Spinal cord (tissue), 10 donors: ENCODE data around the gene RHOC. TPM values are rescaled to one million over a fixed set of nuclear protein-coding genes. Genes with fewer than 3 reads are reported as not detected.
A peak's percentile ranks its signal among the peaks of the same experiment; 100 is the strongest.
"Not testable (repeated sequence)": the region's sequence is repeated elsewhere in the genome, so short reads cannot be mapped to it uniquely, and the experiment has no call there.

Experiments used
- DNase-seq, 6 donors: peaks; one replicate each; pipeline versions ENCODE4 v3.0.0 to v3.0.0-alpha.2; 2013 to 2015; ENCODE audit warnings: low spot score in 6 of 6, low read depth in 4 of 6
- H3K27ac ChIP-seq: one replicate; pipeline ENCODE4 v1.5.1; 2013; ENCODE audit warnings: low read depth, low read length, control low read depth
- H3K27me3 ChIP-seq: one replicate; pipeline ENCODE4 v1.6.1; 2013; ENCODE audit warnings: low read length; ENCODE audit not compliant: control insufficient read depth, insufficient read depth
- H3K36me3 ChIP-seq: one replicate; pipeline ENCODE4 v1.6.1; 2013; ENCODE audit warnings: low read length; ENCODE audit not compliant: control insufficient read depth, insufficient read depth
- H3K4me1 ChIP-seq: one replicate; pipeline ENCODE4 v1.6.1; 2013; ENCODE audit warnings: low read length; ENCODE audit not compliant: control insufficient read depth, insufficient read depth
- H3K4me3 ChIP-seq: one replicate; pipeline ENCODE4 v1.5.1; 2013; ENCODE audit warnings: low read depth, low read length, control low read depth
- H3K9me3 ChIP-seq: one replicate; pipeline ENCODE4 v1.6.1; 2013; ENCODE audit warnings: low read length; ENCODE audit not compliant: control insufficient read depth, insufficient read depth
- WGBS: methylation state at CpG from one replicate; pipeline ENCODE4 v1.1.5; 2013; ENCODE audit warnings: missing lambda C conversion rate; ENCODE audit not compliant: insufficient coverage; 5-methylcytosine and 5-hydroxymethylcytosine counted together
- polyA plus RNA-seq, 2 donors: library from polyadenylated mRNA; unstranded; fragments of 120-200 nt; gene quantifications; one replicate each; pipeline ENCODE4 v1.2.1, GENCODE V29; 2013; ENCODE audit not compliant: insufficient read length in 2 of 2
- total RNA-seq, 2 donors: library from RNA; depleted of rRNA in 1 of 2; stranded (reverse); fragments of 120-200 nt in 1 of 2; fragments of >200 nt in 1 of 2; gene quantifications; one replicate each; pipeline versions ENCODE4 v1.2.3 to v1.2.4, GENCODE V29; 2013 to 2014
- donor health status: healthy.

Gene RHOC
- total and polyA plus RNA-seq, 4 donors: 96.7 to 282 (median 223) TPM

DNA sequence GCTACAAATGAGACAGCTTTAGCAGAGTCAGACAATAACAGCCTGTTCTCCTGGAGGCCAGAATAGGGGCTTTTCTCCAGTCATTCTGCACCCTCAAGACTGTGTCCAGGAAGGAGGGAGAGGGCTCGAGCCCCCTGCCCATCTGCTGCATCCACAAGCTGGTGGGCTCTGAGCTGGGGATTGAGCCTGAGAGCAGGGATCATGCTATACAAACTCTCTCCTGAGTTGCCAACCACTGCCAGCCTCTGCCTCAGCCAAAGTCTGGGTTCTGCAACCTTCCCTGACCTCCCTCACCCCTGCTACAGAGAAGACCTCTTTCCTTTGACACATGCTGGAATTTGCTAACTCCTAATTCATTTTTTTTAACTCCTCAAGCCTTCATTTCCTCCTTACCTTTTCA is 23.0 kb upstream of the RHOC start:
- Histone ChIP-seq H3K4me3 (no peak overlapping the region), H3K36me3 (no peaks in the 10 kb centered on the region), H3K27ac (no peak overlapping the region), H3K4me1 (no peaks in the 10 kb centered on the region), H3K9me3 (no peaks in the 10 kb centered on the region), H3K27me3 (no peaks in the 10 kb centered on the region)
- no peak for DNase-seq
- WGBS: no CpG with 5 or more reads among the region's 1 CpG

DNA sequence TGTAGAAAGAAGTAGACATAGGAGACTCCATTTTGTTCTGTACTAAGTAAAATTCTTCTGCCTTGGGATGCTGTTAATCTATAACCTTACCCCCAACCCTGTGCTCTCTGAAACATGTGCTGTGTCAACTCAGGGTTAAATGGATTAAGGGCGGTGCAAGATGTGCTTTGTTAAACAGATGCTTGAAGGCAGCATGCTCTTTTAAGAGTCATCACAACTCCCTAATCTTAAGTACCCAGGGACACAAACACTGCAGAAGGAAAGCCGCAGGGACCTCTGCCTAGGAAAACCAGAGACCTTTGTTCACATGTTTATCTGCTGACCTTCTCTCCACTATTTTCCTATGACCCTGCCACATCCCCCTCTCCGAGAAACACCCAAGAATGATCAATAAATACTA is 22.1 kb upstream of the RHOC start:
- H3K4me3 ChIP-seq, H3K27me3 ChIP-seq, H3K9me3 ChIP-seq, H3K27ac ChIP-seq, DNase-seq, H3K4me1 ChIP-seq, H3K36me3 ChIP-seq: not testable (repeated sequence)
- WGBS: 83% methylated on average over 1 of the region's 3 CpGs

DNA sequence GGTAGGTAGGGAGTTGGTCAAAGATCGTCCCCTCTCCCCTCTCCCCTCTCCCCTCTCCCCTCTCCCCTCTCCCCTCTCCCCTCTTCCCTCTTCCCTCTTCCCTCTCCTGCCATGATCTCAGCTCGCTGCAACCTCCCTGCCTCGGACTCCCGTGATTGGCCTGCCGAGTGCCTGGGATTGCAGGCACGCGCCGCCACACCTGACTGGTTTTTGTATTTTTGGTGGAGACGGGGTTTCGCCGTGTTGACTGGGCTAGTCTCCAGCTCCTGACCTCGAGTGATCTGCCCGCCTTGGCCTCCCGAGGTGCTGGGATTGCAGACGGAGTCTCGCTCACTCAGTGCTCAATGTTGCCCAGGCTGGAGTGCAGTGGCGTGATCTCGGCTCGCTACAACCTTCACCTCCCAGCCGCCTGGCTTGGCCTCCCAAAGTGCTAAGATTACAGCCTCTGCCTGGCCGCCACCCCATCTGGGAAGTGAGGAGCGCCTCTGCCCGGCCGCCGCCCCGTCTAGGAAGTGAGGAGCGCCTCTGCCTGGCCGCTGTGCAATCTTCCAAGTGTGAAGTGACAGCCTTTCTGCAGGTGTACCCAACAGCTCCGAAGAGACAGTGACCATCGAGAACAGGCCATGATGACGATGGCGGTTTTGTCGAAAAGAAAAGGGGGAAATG is 21.5 kb upstream of the RHOC start:
- H3K27me3 ChIP-seq, H3K36me3 ChIP-seq, H3K4me3 ChIP-seq, H3K9me3 ChIP-seq, H3K4me1 ChIP-seq, H3K27ac ChIP-seq, DNase-seq: not testable (repeated sequence)
- 92% methylated on average over 19 of the region's 33 CpGs for WGBS

DNA sequence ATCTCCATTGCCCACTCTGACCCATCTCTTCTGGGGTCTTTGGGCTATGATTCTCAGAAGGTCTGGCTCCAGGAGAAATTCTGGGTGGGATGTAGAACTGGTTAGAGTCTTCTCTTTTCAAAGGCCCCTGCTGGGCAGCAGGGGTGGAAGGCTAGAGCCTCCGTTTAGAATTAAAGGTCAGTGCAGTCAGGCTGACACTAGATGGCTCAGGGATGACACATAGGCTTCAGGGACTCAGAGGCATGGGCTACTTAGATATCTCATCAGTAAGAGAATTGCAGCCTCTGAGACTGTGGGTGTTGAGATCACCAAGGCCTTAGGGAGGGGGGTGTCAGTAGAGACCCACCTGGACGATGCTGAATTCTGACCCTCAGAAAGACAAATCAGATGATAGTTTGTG is 20.8 kb upstream of the RHOC start:
- no peaks in the 10 kb centered on the region for H3K27me3 ChIP-seq
- no peak overlapping the region for H3K4me3 ChIP-seq
- no peaks in the 10 kb centered on the region for H3K36me3 ChIP-seq
- no peaks in the 10 kb centered on the region for H3K9me3 ChIP-seq
- peaks cover 6% of the 10 kb centered on the region for H3K4me1 ChIP-seq
- no peak for DNase-seq
- H3K27ac ChIP-seq: no peak overlapping the region
- WGBS: 33% methylated on average over 1 of the region's 2 CpGs

DNA sequence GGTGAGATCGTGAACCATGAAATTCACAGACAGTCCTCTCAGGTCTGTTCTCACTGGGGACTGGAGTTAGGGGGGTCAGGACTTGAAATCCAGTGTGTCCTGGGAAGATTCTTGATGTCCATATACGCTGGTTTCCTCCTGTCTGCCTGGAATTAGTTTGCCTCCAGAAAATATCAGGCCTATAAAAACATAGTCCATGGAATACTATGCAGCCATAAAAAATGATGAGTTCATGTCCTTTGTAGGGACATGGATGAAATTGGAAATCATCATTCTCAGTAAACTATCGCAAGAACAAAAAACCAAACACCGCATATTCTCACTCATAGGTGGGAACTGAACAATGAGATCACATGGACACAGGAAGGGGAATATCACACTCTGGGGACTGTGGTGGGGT is 17.3 kb upstream of the RHOC start:
- H3K36me3 ChIP-seq: not testable (repeated sequence)
- 100% methylated on average over 1 of the region's 4 CpGs for WGBS

DNA sequence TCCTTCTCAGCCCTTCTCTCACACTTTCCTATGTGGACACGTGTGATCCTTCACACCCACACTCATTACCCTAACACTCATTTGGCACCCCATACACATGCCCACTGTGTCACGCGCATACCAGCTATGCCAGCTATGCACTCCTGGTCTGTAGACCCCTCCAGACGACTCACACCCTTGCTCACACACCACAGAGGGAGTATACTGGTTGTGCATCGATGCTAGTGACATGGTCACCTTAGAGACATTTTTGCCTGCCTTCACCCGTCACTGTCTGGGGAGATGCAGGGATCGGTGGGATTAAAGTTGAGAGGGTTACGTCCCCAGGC is 16.5 kb upstream of the RHOC start:
- peaks cover 21% of the 10 kb centered on the region for H3K4me1 ChIP-seq
- H3K36me3 ChIP-seq: no peaks in the 10 kb centered on the region
- H3K4me3 ChIP-seq: no peak overlapping the region
- WGBS: 79% methylated on average over 5 of the region's 8 CpGs
- no peak overlapping the region for H3K27ac ChIP-seq
- DNase-seq: no peak
- H3K27me3 ChIP-seq: peaks cover 4% of the 10 kb centered on the region
- H3K9me3 ChIP-seq: no peaks in the 10 kb centered on the region

More for the DNA sequence above, 17.3 kb upstream of the RHOC start:
- not testable (repeated sequence) for H3K27ac ChIP-seq, H3K27me3 ChIP-seq, H3K9me3 ChIP-seq, H3K4me3 ChIP-seq, DNase-seq
- peaks cover 15% of the 10 kb centered on the region for H3K4me1 ChIP-seq

DNA sequence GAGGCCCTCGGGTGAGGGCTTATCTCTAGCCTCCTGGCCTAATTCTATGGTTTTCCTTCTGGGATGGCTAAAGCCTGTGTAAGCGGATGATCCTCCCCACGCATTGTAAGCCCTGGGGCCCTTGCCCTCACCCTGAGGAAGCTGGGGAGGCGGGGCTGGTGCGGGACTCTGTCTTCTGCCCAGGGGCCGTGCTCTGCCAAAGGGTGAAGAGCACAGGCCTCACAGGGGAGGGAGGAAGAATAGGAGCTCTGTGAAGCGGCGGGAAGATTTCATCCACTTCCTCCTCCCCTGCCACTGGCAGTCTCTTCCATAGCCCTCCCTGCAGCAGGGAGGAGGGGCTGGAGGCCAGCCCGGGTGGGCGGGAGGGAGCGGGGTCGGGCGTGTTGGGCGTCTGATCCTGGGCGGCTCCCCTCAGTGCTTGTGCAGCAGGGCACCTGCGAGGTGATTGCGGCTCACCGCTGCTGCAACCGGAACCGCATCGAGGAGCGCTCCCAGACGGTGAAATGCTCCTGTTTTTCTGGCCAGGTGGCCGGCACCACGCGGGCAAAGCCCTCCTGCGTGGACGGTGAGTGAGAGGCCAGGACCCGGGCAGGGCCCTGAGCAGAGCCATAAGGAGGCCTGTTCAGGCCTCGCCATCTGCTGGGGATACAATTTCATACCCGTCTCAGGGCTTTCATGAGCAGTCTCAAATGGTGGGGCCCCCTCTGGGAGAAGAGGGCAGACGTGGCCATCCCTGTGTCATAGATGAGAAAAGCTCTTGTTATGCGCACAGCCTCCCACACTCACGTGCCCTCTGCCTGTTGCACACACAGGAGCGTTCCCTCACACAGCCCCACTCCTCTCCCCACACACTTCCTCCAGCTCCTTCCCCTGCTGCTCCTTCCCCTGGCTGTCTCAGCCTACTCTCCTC is 15.9 kb upstream of the RHOC start:
- peaks cover 6% of the 10 kb centered on the region for H3K27me3 ChIP-seq
- peak overlapping the region; percentile 4 for H3K4me3 ChIP-seq
- H3K27ac ChIP-seq: no peak overlapping the region
- peaks cover 22% of the 10 kb centered on the region for H3K4me1 ChIP-seq
- whole genome bisulfite sequencing: 17% methylated on average over 32 of the region's 35 CpGs
- H3K36me3 ChIP-seq: no peaks in the 10 kb centered on the region
- DNase-seq: peak in 1 of 6 donors; percentile 18
- no peaks in the 10 kb centered on the region for H3K9me3 ChIP-seq

DNA sequence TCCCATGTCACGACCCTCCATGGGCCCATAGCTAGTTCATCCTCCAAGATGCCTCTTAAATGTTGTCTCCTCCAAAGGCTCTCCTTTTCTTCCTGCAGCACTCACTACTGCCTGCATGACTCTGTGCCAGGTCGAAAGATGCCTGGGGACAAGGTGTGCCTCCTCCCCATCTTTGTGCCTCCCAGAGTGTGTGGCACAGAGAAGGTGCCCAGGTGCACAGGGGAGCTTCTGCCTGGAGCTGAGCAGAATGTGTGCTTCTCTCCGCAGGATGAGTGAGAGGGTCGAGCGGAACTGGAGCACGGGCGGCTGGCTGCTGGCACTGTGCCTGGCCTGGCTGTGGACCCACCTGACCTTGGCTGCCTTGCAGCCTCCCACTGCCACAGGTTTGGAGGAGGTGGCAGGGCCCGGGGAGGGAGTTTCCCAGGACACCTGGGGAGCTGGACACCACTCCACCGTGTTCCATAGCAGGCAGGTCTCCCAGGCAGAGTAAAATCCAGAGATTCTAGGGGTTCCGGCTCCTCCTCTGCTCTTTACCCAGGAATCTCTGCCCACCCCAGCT is 15.1 kb upstream of the RHOC start:
- peaks cover 22% of the 10 kb centered on the region for H3K4me1 ChIP-seq
- no peak overlapping the region for H3K27ac ChIP-seq
- no peak overlapping the region for H3K4me3 ChIP-seq
- H3K36me3 ChIP-seq: no peaks in the 10 kb centered on the region
- WGBS: 57% methylated on average over 7 of the region's 10 CpGs
- no peaks in the 10 kb centered on the region for H3K9me3 ChIP-seq
- H3K27me3 ChIP-seq: peaks cover 9% of the 10 kb centered on the region
- peak in 1 of 6 donors; percentile 6 for DNase-seq

DNA sequence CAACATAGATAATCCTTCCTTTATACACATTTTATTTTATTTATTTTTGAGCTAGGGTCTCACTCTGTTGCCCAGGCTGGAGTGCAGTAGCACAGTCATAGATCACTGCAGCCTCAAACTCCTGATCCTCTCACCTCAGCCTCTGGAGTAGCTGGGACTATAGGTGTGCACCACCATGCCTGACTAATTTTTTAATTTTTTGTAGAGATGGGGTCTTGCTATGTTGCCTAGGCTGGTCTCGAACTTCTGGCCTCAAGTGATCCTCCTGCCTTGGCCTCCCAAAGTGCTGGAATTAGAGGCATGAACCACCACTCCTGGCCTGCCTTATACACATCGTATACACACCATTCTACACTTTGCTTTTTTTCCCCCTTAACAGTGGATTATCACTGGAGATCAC is 14.4 kb upstream of the RHOC start:
- peaks cover 25% of the 10 kb centered on the region for H3K4me1 ChIP-seq
- not testable (repeated sequence) for H3K27me3 ChIP-seq, H3K9me3 ChIP-seq, H3K27ac ChIP-seq, H3K4me3 ChIP-seq, DNase-seq, H3K36me3 ChIP-seq
- 86% methylated on average over 2 of the region's 2 CpGs for WGBS
